GM13977 (cell line): ENCODE measurements around the gene PHF21B.

ENCODE experiments used
- DNase-seq: peaks from one replicate; pipeline ENCODE4 v3.0.0; 2012; ENCODE audit warnings: low spot score
- CTCF ChIP-seq: IDR thresholded peaks from 2 replicates; pipeline ENCODE4 v1.5.1; 2012; ENCODE audit warnings: mild to moderate bottlenecking, control low read depth; ENCODE audit not compliant: insufficient read depth; ENCODE audit errors: extremely low read depth, missing control alignments
- in situ Hi-C: fragments of 300-500 bp; cut with MboI; formaldehyde crosslinking; loops from one replicate; pipeline ENCODE4 v1.12.0; 2022; ENCODE audit warnings: low sequenced_read_pairs, low pct_unique_long_range_greater_than_20kb, mixed read lengths, inconsistent platforms; ENCODE audit not compliant: unreplicated experiment

Gene PHF21B

GRCh38 chr22:44895296-44896055 is 114.3 kb downstream of the PHF21B start:
- no peak for DNase-seq
- in situ Hi-C loops: no loop called here
- TF ChIP-seq CTCF: no peak

GRCh38 chr22:44894782-44895181 is 115.0 kb downstream of the PHF21B start:
- no peak for DNase-seq

GRCh38 chr22:44894321-44894720 is 115.5 kb downstream of the PHF21B start:
- in situ Hi-C loops: no loop called here
- TF ChIP-seq CTCF: no peak
- no peak for DNase-seq

More at GRCh38 chr22:44894782-44895181, 115.0 kb downstream of the PHF21B start:
- in situ Hi-C loops: no loop called here
- TF ChIP-seq CTCF: no peak

- no peak for DNase-seq
- no peak for TF ChIP-seq CTCF
- in situ Hi-C loops: no loop called here
Observed at GRCh38 chr22:44893731-44894080, 116.1 kb downstream of the PHF21B start.

GRCh38 chr22:44892803-44893730 is 116.7 kb downstream of the PHF21B start:
- no peak for DNase-seq
- no peak for TF ChIP-seq CTCF
- in situ Hi-C loops: no loop called here

- DNase-seq: no peak
- no peak for TF ChIP-seq CTCF
- in situ Hi-C loops: no loop called here
Observed at GRCh38 chr22:44892243-44892642, 117.6 kb downstream of the PHF21B start.
